Rectal smooth muscle tissue (tissue), 1 donor: Measurements from ENCODE around the gene ASCC1.

Experiments
- H3K27ac ChIP-seq: one replicate; pipeline ENCODE4 v1.7.0; 2013; ENCODE audit warnings: low read depth, low read length, inconsistent platforms
- H3K27me3 ChIP-seq: one replicate; pipeline ENCODE4 v1.7.0; 2013; ENCODE audit warnings: low read length; ENCODE audit not compliant: control insufficient read depth, insufficient read depth
- H3K36me3 ChIP-seq: one replicate; pipeline ENCODE4 v1.7.0; 2013; ENCODE audit warnings: low read length; ENCODE audit not compliant: control insufficient read depth, insufficient read depth
- H3K4me1 ChIP-seq: one replicate; pipeline ENCODE4 v1.7.0; 2013; ENCODE audit warnings: low read length; ENCODE audit not compliant: control insufficient read depth, insufficient read depth
- H3K4me3 ChIP-seq: one replicate; pipeline ENCODE4 v1.7.0; 2013; ENCODE audit warnings: low read length
- H3K9ac ChIP-seq: one replicate; pipeline ENCODE4 v1.7.0; 2013; ENCODE audit warnings: low read length

The ASCC1 gene

DNA sequence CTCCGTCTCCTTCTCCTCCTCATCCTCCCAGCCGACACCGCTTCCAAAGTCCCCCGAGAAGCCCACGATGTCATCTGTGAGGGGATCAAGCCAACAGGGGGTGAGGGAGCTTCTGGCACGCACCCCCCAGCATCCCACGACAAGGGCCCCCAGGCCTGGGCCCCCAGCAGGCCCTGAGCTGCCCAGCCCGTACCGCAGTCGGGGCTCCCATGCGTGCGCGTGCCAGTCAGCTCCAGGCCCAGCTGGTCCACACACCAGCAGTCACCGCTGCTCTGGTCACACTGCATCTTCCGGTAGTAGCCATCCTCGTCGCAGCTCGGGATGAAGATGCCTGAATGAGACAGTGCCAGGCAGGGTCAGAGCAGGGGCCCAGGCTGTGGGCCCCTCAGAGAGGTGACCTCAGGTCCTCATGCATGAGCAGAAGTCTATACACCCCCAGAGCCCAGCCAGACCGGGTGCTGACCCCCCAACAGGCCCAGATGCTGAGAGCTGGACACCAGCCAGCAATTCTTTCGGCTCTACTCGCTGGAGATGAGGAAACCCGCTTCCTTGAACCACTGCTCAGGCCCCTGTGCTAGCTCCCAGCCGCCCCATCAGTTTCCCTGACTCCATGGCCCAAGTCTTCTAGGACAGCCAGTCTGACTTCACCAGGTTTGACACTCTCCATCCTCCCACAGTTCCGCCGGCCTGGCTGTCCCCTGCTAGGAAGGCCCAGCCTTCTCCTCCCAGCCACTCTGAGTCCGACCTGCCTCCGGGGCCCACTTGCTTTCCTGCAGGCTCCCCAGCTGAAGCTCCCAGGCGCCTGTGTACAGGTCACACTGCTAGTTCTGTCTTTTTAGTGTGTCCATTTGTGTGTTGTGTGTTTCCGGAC lies 153.0 kb downstream of the ASCC1 start:
- no peaks in the 10 kb centered on the region for H3K4me1 ChIP-seq
- H3K27ac ChIP-seq: no peak overlapping the region
- H3K9ac ChIP-seq: no peak overlapping the region
- H3K4me3 ChIP-seq: no peak overlapping the region
- no peaks in the 10 kb centered on the region for H3K36me3 ChIP-seq
- no peaks in the 10 kb centered on the region for H3K27me3 ChIP-seq

DNA sequence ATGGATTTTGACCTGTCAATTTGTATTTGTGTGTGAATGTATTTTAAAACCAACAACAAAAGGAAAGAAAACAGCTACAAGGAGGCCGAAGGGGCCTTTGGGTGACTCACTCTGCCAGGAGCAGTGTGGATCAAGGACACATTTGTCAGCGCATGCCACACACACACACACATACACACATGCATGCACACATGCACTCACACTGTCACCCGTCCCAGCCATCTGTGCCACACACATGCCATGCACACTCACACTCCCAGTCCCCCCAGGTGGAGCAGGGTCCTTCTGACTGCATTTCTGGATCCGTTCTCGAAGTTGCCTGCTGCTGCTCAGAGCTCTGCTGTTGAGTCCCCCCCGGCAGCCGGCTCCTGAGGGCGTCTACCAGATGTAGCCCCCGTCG lies 153.7 kb downstream of the ASCC1 start:
- H3K4me3 ChIP-seq: no peak overlapping the region
- H3K4me1 ChIP-seq: no peaks in the 10 kb centered on the region
- no peaks in the 10 kb centered on the region for H3K27me3 ChIP-seq
- H3K9ac ChIP-seq: no peak overlapping the region
- no peaks in the 10 kb centered on the region for H3K36me3 ChIP-seq
- no peak overlapping the region for H3K27ac ChIP-seq

DNA sequence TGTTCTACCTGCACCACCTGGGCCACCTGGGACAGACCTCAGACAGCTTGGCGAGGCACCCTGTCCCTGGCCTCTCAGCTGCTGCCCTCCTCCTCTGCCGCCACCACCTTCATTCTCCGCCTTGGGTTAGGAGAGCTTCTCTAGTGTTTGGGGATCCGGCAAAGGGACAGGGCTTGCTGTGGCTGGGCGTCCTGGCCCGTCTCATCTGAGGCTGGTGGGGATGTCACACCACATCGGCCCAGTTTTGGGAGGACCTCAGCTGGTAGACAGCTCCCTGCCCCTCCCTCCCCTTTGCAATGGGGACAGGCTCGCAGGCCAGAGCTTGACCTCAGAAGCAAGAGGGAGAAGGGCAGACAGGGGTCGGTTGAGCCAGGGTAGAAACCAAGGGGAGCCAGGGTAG lies 154.1 kb downstream of the ASCC1 start:
- no peaks in the 10 kb centered on the region for H3K4me1 ChIP-seq
- no peak overlapping the region for H3K27ac ChIP-seq
- H3K4me3 ChIP-seq: no peak overlapping the region
- H3K9ac ChIP-seq: no peak overlapping the region
- H3K27me3 ChIP-seq: no peaks in the 10 kb centered on the region
- H3K36me3 ChIP-seq: no peaks in the 10 kb centered on the region

DNA sequence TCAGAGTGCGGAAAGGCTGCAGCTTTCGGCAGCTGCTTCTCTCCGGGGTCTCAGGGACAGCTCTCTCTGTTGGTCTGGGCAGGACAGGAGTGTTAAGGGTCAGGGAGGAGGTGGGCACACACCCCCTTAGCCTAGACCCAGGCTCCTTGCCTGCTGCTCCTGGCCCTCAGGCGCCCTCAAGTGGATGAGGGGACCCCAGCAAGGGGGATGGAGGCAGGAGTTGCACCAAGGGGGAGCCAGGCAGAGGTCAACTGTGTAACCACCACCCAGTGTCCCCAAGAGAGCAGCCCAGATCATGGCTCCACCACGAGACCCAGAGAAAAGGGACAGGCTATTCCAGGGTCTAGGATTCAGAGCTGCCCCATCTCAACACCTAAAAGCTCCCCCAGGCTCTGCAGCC lies 154.6 kb downstream of the ASCC1 start:
- no peak overlapping the region for H3K4me3 ChIP-seq
- no peak overlapping the region for H3K27ac ChIP-seq
- no peaks in the 10 kb centered on the region for H3K36me3 ChIP-seq
- no peaks in the 10 kb centered on the region for H3K27me3 ChIP-seq
- no peak overlapping the region for H3K9ac ChIP-seq
- H3K4me1 ChIP-seq: no peaks in the 10 kb centered on the region

DNA sequence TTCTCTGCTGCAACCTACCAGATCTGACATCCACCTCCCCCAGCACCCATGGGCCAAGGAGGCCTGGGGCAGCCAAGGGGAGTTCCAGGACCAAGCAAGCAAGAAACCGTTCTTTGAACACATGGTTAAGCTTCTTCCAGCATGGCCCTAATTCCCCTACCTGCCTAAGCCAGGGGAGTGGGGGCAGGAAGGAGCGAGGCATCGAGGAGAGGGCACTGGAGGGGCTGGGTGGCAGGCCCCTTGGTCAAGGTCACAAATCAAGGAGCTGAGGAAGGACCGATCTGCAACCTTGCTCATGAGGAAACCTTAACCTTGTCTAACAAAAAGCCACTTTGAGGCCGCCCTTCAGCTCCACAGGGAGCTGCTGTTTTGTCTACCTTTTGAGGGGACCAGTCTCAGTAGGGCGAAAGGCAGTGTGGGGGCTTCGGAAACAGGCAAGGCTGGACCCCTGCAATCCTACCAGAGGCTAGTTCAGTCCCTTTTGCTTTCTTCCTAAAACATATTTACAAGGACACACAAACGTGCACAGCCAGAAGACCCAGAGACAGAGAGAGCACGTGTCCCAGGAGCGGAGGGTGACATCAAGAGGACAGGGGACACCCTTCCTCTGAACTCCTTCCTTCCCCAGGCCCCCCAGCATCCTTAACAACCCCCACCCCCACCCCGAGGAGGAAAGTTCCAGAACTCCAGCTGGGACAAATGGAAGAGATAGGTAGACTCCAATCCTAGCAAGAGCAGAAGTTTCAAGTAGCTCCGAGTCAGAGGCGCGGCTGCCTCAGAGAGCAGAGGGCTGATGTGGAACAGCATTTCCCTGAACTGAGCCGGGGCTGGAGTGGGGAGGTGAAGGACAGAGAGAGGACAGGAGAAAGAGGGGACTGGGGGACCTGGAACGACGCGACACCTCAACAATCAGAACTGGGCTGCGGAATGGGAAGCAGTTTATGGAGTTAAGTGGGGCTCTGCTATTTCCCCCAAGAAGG lies 155.9 kb downstream of the ASCC1 start:
- H3K9ac ChIP-seq: no peak overlapping the region
- H3K27ac ChIP-seq: no peak overlapping the region
- no peak overlapping the region for H3K4me3 ChIP-seq
- no peaks in the 10 kb centered on the region for H3K36me3 ChIP-seq
- no peaks in the 10 kb centered on the region for H3K4me1 ChIP-seq
- no peaks in the 10 kb centered on the region for H3K27me3 ChIP-seq

DNA sequence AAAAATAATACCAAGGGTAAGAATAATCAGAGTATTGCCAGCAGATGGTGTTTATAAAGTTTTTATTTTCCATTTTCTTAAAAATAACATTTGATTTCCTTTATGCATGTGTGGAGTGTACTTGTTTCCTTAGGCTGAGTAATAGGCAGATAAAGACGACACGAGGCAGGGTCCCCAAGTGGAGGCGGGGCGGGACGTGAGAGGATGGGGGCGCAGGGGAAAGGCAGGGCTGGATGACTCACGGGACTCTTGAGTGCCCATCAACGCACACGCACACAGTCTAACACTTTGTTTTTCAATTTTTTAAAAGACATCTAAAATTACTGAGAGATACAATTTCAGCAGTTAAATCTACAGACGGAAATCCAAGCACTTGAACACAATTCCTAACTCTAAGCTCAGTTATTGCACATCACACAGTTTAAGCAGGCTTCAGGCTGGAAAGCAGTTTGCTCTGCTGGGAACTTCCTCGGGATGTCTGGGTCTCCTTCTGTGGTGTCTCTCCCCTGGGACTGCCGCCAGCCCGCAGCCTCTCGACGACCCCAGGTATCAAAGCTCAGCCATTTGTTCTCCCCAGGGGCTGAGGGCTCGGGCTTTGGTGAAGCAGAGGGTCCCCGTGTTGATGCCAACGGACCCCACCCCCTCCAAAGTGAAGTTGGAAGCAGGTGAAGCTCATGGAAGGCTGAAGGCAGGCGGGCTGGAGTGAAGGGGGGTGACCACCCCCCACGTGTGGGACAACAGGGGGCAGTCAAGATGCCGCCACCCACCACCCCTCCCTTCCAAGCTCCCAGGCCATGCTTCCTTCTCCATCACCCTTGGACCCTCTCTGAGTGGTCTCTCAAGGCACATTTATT lies 156.9 kb downstream of the ASCC1 start:
- Histone ChIP-seq H3K4me1 (no peaks in the 10 kb centered on the region), H3K9ac (no peak overlapping the region), H3K27ac (no peak overlapping the region), H3K36me3 (no peaks in the 10 kb centered on the region), H3K27me3 (no peaks in the 10 kb centered on the region), H3K4me3 (no peak overlapping the region)

DNA sequence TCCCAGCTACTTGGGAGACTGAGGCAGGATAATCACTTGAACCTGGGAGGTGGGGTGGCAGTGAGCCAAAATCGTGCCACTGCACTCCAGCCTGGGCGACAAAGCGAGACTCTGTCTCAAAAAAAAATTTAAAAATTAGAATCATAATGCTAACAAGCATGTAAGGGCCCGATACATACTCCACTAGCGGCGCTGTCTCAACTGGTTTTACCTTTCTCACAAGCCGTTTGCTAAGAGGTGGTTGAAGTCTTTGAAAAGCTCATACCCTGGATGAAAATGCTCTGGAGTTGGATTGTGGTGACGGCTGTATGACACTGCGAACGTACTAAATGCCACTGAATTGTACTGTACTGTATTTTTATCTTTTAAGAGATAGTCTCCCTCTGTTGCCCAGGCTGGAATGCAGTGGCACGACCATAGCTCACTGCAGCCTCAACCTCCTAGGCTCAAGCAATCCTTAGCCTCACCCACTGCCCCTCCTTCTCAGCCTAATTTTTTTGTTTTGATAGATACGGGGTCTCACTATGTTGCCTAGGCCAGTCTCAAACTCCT lies 157.7 kb downstream of the ASCC1 start:
- Histone ChIP-seq H3K27ac (no peak overlapping the region), H3K4me3 (no peak overlapping the region), H3K36me3 (no peaks in the 10 kb centered on the region), H3K27me3 (no peaks in the 10 kb centered on the region), H3K9ac (no peak overlapping the region), H3K4me1 (no peaks in the 10 kb centered on the region)

DNA sequence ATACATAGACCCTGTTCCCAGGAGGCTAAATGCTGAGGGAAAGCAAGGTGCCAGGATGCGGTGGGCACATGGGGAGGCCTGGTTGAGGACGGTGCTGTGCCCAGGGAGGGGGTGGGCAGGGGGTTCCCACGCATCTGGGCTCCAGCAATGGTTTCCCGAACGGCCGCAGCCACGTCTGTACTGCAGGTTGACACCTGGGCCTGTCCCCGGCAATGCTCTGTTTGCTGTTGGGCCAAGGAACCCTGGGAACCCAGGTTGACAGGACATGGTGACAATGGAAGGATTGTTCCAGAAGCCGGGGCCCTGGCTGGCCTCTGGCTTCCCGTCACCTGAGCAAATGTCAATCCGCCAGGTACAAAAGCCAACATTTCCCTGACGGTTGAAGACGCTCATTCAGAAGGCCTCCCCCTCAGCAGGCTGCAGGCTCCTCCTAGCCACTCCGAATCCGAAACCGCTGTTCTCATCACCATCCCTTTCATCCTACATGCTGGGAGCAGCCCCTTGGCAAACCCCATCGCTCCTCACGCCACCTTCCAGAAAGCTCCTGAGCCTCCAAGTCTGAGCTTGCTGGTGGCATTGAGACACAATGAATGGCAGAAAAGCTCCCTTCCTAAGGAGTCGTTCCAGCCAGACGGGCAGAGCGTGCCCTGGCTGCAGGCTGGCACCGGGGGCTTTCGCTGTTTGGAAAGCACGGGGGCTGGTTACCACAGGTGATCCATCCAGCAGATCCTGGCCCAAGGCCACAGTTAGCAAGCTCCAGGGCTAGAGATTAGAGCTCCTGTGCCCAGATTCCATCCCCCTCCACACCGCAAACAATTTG lies 158.9 kb downstream of the ASCC1 start:
- Histone ChIP-seq H3K36me3 (no peaks in the 10 kb centered on the region), H3K4me3 (no peak overlapping the region), H3K4me1 (no peaks in the 10 kb centered on the region), H3K27me3 (no peaks in the 10 kb centered on the region), H3K9ac (no peak overlapping the region), H3K27ac (no peak overlapping the region)

DNA sequence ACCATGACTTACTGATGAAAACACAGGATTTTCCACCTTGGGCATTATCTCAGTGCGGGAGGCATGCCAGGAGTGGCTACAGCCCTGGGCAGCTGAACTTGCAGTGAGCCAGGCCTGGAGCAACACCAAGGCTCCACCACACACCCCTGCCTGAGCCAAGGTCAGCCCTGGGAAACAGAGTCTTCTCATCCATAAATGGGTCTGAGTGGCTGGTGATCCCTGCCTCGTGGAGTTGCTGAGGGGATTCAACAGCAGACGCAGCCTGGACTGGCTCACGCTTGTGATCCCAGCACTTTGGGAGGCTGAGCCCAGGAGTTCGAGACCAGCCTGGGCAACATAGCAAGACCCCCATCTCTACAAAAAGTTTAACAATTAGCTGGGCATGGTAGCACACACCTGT lies 160.0 kb downstream of the ASCC1 start:
- H3K9ac ChIP-seq: no peak overlapping the region

DNA sequence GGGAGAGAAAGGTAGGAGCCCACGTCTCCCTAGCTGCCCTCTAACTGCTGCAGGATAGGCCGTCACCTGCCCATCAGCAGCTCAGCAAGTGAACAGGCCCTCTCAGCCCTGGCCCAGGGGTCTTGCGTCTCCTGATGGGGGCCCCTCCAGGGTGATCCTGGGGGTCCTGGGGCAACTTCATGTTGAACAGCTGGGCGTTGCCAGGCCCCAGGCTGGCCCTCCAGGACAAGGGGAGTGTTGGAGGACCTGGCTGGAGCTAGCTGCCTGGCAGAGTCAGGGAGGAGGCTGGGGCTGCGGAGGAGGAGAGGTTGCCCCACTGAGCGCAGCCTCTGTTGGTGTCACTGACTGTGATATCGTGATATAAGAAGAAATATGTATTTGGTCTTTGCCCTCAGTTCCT lies 162.4 kb downstream of the ASCC1 start:
- H3K27me3 ChIP-seq: no peaks in the 10 kb centered on the region
- H3K36me3 ChIP-seq: no peaks in the 10 kb centered on the region
- H3K9ac ChIP-seq: no peak overlapping the region
- no peaks in the 10 kb centered on the region for H3K4me1 ChIP-seq
- H3K27ac ChIP-seq: no peak overlapping the region
- no peak overlapping the region for H3K4me3 ChIP-seq

More for the DNA sequence above, 160.0 kb downstream of the ASCC1 start:
- Histone ChIP-seq H3K36me3 (no peaks in the 10 kb centered on the region), H3K27me3 (no peaks in the 10 kb centered on the region), H3K4me1 (no peaks in the 10 kb centered on the region), H3K27ac (no peak overlapping the region), H3K4me3 (no peak overlapping the region)

DNA sequence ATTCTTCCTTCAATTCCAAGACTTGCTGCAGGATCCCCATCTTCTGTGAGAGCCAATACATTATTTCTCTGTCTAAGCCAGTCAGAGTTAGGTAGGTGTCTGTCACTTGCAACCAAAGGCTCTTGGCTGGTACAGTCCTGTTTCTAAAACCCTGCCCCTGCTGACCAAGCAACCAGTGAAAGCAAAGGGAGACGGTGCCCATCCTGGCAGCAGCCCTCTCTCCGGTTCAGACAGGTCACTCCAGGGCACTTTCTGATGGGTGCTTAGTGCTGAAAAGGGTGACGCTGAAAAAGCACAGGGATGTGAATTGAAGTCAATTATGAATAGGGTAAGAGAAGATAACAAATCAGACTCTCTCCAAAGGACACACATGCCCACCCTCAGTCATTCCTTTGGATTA lies 165.2 kb downstream of the ASCC1 start:
- H3K4me1 ChIP-seq: no peaks in the 10 kb centered on the region
- no peak overlapping the region for H3K27ac ChIP-seq
- H3K36me3 ChIP-seq: no peaks in the 10 kb centered on the region
- H3K27me3 ChIP-seq: no peaks in the 10 kb centered on the region
- H3K9ac ChIP-seq: no peak overlapping the region
- H3K4me3 ChIP-seq: no peak overlapping the region
